Gastrocnemius medialis (tissue), 4 donors: ENCODE data around the gene CDC42EP2.

ENCODE experiments used
- POLR2A ChIP-seq, 2 donors: fragments of 450-650 bp; IDR thresholded peaks; one replicate each; pipeline ENCODE4 v1.6.1; 2017; ENCODE audit warnings: antibody characterized with exemption in 2 of 2, mild to moderate bottlenecking in 2 of 2, moderate library complexity in 2 of 2
- TF ChIP-seq, protein P1 (sequence below), 5 experiments: fragments of 450-650 bp in 3 of 5; fragments of 200-600 bp in 2 of 5; sonication (generic) in 2 of 5; IDR thresholded peaks in 4 of 5; conservative IDR thresholded peaks in 1 of 5; 1 replicate in 4 of 5; 2 replicates in 1 of 5; pipeline ENCODE4 v1.5.1; 2016 to 2019; ENCODE audit warnings: antibody characterized with exemption in 5 of 5, mild to moderate bottlenecking in 3 of 5, moderate library complexity in 3 of 5

DNA sequence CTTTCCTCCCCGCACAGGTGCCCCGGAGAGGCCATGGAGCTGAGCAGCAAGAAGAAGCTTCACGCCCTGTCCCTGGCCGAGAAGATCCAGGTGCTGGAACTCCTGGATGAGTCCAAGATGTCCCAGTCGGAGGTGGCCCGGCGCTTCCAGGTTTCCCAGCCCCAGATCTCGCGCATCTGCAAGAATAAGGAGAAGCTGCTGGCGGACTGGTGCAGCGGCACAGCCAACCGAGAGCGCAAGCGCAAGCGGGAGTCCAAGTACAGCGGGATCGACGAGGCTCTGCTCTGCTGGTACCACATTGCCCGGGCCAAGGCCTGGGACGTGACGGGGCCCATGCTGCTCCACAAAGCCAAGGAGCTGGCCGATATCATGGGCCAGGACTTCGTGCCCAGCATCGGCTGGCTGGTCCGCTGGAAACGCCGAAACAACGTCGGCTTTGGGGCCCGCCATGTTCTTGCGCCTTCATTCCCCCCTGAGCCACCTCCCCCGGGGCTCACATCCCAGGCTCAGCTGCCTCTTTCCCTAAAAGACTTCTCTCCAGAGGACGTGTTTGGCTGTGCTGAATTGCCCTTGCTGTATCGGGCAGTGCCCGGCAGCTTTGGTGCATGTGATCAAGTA is 41.2 kb downstream of the CDC42EP2 start:
- TF ChIP-seq, protein P1, sequence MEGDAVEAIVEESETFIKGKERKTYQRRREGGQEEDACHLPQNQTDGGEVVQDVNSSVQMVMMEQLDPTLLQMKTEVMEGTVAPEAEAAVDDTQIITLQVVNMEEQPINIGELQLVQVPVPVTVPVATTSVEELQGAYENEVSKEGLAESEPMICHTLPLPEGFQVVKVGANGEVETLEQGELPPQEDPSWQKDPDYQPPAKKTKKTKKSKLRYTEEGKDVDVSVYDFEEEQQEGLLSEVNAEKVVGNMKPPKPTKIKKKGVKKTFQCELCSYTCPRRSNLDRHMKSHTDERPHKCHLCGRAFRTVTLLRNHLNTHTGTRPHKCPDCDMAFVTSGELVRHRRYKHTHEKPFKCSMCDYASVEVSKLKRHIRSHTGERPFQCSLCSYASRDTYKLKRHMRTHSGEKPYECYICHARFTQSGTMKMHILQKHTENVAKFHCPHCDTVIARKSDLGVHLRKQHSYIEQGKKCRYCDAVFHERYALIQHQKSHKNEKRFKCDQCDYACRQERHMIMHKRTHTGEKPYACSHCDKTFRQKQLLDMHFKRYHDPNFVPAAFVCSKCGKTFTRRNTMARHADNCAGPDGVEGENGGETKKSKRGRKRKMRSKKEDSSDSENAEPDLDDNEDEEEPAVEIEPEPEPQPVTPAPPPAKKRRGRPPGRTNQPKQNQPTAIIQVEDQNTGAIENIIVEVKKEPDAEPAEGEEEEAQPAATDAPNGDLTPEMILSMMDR (IDR thresholded peaks at IDR 0.05 in 4 of 5, conservative IDR thresholded peaks at IDR 0.05 in 1 of 5): no peak
- TF ChIP-seq POLR2A (IDR thresholded peaks at IDR 0.05): no peak
